ENCODE results near the gene KCND1.

DNA sequence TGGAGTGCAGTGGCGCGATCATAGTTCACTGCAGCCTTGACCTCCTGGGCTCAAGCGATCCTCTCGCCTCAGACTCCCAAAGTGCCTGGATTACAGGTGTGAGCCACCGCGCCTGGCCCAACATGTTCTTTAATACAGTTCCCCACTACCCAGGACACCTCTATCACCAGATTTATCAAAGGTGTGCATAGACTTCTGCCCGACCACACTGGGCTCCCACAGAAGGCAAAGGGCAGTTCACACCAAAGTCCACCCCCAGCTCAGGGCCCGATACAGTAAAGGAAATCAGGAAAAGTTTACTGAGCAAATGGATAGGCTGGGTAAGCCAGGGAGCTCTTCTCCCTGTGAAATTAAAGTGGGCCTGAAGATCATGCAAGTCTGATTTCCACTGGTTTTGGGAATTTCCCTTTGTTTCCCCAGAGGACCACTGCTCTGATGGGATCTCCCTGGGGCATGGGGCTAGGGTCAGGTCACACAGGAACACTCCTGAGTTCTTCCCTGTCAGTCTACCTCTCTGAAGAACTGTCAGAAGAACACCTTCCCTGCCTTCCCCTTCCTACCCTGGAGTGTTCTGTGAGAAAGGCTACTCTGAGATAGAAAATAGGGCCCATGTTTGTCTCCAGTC, 35.1 kb downstream of the KCND1 start:
- TF ChIP-seq, protein P1, sequence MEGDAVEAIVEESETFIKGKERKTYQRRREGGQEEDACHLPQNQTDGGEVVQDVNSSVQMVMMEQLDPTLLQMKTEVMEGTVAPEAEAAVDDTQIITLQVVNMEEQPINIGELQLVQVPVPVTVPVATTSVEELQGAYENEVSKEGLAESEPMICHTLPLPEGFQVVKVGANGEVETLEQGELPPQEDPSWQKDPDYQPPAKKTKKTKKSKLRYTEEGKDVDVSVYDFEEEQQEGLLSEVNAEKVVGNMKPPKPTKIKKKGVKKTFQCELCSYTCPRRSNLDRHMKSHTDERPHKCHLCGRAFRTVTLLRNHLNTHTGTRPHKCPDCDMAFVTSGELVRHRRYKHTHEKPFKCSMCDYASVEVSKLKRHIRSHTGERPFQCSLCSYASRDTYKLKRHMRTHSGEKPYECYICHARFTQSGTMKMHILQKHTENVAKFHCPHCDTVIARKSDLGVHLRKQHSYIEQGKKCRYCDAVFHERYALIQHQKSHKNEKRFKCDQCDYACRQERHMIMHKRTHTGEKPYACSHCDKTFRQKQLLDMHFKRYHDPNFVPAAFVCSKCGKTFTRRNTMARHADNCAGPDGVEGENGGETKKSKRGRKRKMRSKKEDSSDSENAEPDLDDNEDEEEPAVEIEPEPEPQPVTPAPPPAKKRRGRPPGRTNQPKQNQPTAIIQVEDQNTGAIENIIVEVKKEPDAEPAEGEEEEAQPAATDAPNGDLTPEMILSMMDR (IDR thresholded peaks at IDR 0.05; ENCODE audit: low read length), result no peak
- no peak for TF ChIP-seq EZH2 (IDR thresholded peaks at IDR 0.05; ENCODE audit: borderline replicate concordance, low read length)

All from OCI-LY1 (cell line).